ENCODE data around the gene NKX6-2. TPM values are rescaled to one million over a fixed set of nuclear protein-coding genes. Genes with fewer than 3 reads are reported as not detected.

The NKX6-2 gene
- polyA plus RNA-seq, 1 experiment = not detected

DNA sequence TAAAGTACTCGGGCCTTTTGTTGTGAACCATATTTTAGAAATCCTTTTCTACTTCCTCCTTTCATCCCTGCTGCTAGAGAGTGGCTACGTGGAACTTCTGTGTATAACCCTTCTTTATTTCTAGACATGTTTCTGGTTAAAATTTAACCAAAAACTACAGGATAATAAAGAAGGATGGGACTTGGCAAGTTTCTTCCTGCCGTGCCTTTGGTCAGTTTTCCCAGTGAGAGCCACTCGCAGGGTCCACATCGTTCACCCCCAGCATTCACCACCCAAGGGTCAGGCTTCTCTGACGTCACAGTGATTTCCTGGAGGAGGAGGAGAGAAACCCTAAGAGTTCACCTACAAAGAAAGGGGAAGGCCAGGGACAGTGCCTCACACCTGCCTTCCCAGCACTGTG lies 45.4 kb downstream of the NKX6-2 start:
- no peak overlapping the region for H3K4me3 ChIP-seq (ENCODE audit: low read depth, low read length)
- POLR2A ChIA-PET = no interaction called here
- H3K36me3 ChIP-seq (ENCODE audit: control insufficient read depth, insufficient read depth, low read length) = peaks cover 13% of the 10 kb centered on the region
- no peak for TF ChIP-seq CTCF (IDR thresholded peaks at IDR 0.05; ENCODE audit: insufficient read depth, low read depth, low read length)
- no peaks in the 10 kb centered on the region for H3K27me3 ChIP-seq (ENCODE audit: control insufficient read depth, insufficient read depth, low read length)
- no peak for DNase-seq (ENCODE audit: low read depth)
- CTCF ChIA-PET = no interaction called here

DNA sequence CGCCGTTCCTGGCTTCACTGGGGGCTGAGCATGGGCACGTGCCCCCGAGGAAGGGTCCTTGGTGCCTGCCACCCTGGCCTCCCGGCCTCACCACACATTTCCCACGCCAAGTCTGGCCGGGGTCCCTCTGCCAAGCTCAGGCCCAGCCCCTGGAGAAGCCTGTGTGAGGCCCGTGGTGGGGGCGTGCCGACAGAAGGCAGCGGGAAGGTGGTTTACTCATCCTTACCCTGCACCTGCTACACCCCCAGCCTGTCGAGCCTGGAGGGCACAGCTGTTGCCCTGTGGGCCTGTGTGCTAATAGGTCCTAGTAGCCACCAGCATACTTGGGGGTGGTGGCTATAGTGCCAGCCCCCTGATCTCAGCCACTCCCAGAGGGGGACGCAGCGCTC lies 46.7 kb downstream of the NKX6-2 start:
- Histone ChIP-seq H3K27me3 (ENCODE audit: control insufficient read depth, insufficient read depth, low read length) (no peaks in the 10 kb centered on the region), H3K4me3 (ENCODE audit: low read depth, low read length) (no peak overlapping the region), H3K36me3 (ENCODE audit: control insufficient read depth, insufficient read depth, low read length) (peaks cover 14% of the 10 kb centered on the region)
- no peak for DNase-seq (ENCODE audit: low read depth)
- TF ChIP-seq CTCF (IDR thresholded peaks at IDR 0.05; ENCODE audit: insufficient read depth, low read depth, low read length) = no peak
- ChIA-PET POLR2A (no interaction called here), CTCF (no interaction called here)

- POLR2A ChIA-PET = no interaction called here
- no peak for DNase-seq (ENCODE audit: low read depth)
- H3K36me3 ChIP-seq (ENCODE audit: control insufficient read depth, insufficient read depth, low read length) = peaks cover 19% of the 10 kb centered on the region
- CTCF ChIA-PET = no interaction called here
- TF ChIP-seq CTCF (IDR thresholded peaks at IDR 0.05; ENCODE audit: insufficient read depth, low read depth, low read length) = no peak
- H3K4me3 ChIP-seq (ENCODE audit: low read depth, low read length) = no peak overlapping the region
- H3K27me3 ChIP-seq (ENCODE audit: control insufficient read depth, insufficient read depth, low read length) = no peaks in the 10 kb centered on the region
These were observed 47.3 kb downstream of the NKX6-2 start for GRCh38 chr10:132738454-132739224.

DNA sequence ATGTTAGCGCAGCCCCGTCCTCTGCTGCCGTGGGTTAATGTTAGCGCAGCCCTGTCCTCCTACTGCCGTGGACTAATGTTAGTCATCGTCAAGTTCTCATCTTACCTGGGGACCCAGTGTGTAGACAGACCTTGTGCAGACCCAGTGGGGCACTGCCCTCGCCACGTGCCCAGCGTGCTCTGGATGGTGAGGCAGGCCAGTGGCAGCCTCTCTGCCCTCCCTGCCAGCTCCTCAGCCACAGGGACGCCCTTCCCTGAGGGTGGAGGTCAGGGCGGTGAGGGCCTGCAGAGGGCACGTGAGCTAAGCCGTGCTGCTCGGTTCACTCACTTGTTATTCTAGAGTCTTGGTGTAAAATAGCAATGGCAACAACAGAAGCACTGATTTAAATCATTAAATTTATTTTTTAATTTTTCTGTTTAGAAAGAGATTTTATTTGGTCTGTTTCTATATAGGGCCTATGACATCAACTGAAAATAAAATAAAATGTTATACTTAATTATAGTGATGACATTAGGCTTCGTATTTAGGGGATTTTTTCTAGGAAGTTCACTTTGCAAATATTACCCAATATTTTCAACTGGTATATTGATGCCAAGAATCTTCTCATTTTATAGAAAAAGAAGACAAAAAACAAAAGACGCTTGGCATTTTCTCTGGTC lies 48.4 kb downstream of the NKX6-2 start:
- ChIA-PET POLR2A (no interaction called here), CTCF (no interaction called here)
- DNase-seq (ENCODE audit: low read depth) = no peak
- TF ChIP-seq CTCF (IDR thresholded peaks at IDR 0.05; ENCODE audit: insufficient read depth, low read depth, low read length) = no peak
- H3K36me3 ChIP-seq (ENCODE audit: control insufficient read depth, insufficient read depth, low read length) = peaks cover 23% of the 10 kb centered on the region
- no peak overlapping the region for H3K4me3 ChIP-seq (ENCODE audit: low read depth, low read length)
- no peaks in the 10 kb centered on the region for H3K27me3 ChIP-seq (ENCODE audit: control insufficient read depth, insufficient read depth, low read length)

DNA sequence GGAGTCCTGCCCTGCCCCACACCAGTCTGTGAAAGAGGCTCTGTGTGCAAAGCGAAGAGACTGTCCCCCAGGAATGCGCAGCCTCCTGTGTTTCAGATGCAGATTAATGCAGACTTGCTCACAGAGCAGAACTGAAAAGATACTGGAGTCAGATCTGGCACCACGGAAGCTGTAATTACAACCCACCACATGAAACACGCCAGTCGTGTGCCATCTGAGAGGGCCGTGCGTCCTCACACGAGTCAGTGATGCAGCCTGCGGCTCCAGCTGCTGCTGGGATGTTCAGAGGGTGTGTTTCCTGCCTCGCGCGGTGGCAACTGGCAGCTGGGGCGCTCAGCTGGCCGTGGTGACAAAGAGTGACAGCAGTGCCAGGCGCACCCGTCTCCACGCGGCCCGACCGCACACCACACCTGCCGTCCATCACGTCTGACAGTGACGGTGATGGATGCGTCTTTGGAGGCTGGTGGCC lies 50.0 kb downstream of the NKX6-2 start:
- Histone ChIP-seq H3K27me3 (ENCODE audit: control insufficient read depth, insufficient read depth, low read length) (no peaks in the 10 kb centered on the region), H3K36me3 (ENCODE audit: control insufficient read depth, insufficient read depth, low read length) (peaks cover 19% of the 10 kb centered on the region), H3K4me3 (ENCODE audit: low read depth, low read length) (no peak overlapping the region)
- POLR2A ChIA-PET = no interaction called here
- no peak for DNase-seq (ENCODE audit: low read depth)
- CTCF ChIA-PET = no interaction called here
- no peak for TF ChIP-seq CTCF (IDR thresholded peaks at IDR 0.05; ENCODE audit: insufficient read depth, low read depth, low read length)
